ENCODE results near the gene SIL1. TPM values are rescaled to one million over a fixed set of nuclear protein-coding genes. Genes with fewer than 3 reads are reported as not detected.

Gene SIL1
- total RNA-seq, 1 donor from 2014 or later: 31.1 TPM

- intact Hi-C loops (cut with micrococcal nuclease): no loop called here
Observed at GRCh38 chr5:139134906-139135305, 63.3 kb downstream of the SIL1 start.

DNA sequence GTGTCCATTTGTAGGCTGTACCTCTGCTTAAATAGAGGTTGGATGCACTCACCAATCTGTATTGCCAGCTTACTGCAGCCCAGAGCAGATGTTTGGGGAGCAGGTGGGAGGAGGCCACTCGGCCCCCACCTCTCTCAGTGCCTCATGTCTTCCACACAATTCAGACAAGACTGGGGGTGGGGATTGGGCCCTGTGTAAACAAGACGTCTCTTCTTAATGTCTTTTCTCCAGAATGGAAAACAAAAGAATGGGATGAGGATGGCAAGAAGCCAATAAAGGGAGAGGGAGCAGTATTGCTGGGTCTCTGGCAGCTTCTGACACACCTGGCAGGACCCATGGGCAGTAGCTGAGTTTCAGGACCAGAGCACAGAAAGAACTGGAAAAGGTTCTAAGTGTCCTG is 64.9 kb downstream of the SIL1 start:
- H3K27ac Mint-ChIP-seq: no peak overlapping the region
- no peak overlapping the region for H3K4me3 Mint-ChIP-seq
- no peaks in the 10 kb centered on the region for H3K36me3 Mint-ChIP-seq (ENCODE audit: low read depth)
- intact Hi-C loops (cut with micrococcal nuclease): no loop called here
- H3K9me3 Mint-ChIP-seq: no peaks in the 10 kb centered on the region
- no peaks in the 10 kb centered on the region for H3K27me3 Mint-ChIP-seq
- DNase-seq: no peak
- peaks cover 2% of the 10 kb centered on the region for H3K4me1 Mint-ChIP-seq

More at GRCh38 chr5:139134906-139135305, 63.3 kb downstream of the SIL1 start:
- Mint-ChIP-seq H3K36me3 (ENCODE audit: low read depth) (no peaks in the 10 kb centered on the region), H3K27ac (no peak overlapping the region), H3K9me3 (no peaks in the 10 kb centered on the region), H3K4me3 (no peak overlapping the region), H3K27me3 (no peaks in the 10 kb centered on the region), H3K4me1 (peaks cover 5% of the 10 kb centered on the region)
- DNase-seq: no peak

DNA sequence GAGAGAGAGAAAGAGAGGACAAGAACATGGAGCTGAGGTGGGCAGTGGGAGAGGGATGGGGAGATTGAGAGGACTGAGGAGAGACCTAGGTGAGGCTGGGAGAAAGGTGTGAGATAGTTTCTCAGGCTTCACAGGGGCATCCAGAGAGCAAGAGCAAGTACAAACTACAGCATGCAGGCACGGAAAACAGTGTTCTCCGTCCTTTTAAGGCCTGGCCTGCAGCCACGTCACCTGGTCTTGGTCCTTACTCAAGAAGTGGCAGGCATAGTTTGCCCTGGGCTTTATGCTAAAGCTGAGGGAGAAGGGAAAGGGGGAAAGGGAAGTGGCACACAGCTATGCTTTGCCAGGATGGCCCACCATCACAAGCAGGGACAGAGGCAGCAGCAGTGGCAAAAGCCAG is 65.7 kb downstream of the SIL1 start:
- no peak overlapping the region for H3K4me3 Mint-ChIP-seq
- no peaks in the 10 kb centered on the region for H3K4me1 Mint-ChIP-seq
- no peaks in the 10 kb centered on the region for H3K27me3 Mint-ChIP-seq
- H3K9me3 Mint-ChIP-seq: no peaks in the 10 kb centered on the region
- no peak overlapping the region for H3K27ac Mint-ChIP-seq
- no peaks in the 10 kb centered on the region for H3K36me3 Mint-ChIP-seq (ENCODE audit: low read depth)
- intact Hi-C loops (cut with micrococcal nuclease): no loop called here
- DNase-seq: no peak

GRCh38 chr5:139131921-139132432 is 66.2 kb downstream of the SIL1 start:
- DNase-seq: no peak
- Mint-ChIP-seq H3K9me3 (no peaks in the 10 kb centered on the region), H3K4me3 (no peak overlapping the region), H3K36me3 (ENCODE audit: low read depth) (peaks cover under 1% of the 10 kb centered on the region), H3K27ac (no peak overlapping the region), H3K4me1 (no peaks in the 10 kb centered on the region), H3K27me3 (no peaks in the 10 kb centered on the region)
- intact Hi-C loops (cut with micrococcal nuclease): no loop called here

- Mint-ChIP-seq H3K9me3 (no peaks in the 10 kb centered on the region), H3K4me1 (no peaks in the 10 kb centered on the region), H3K4me3 (no peak overlapping the region), H3K36me3 (ENCODE audit: low read depth) (peaks cover 2% of the 10 kb centered on the region), H3K27ac (no peak overlapping the region), H3K27me3 (no peaks in the 10 kb centered on the region)
- intact Hi-C loops (cut with micrococcal nuclease): no loop called here
- no peak for DNase-seq
Observed at GRCh38 chr5:139131465-139131864, 66.7 kb downstream of the SIL1 start.

DNA sequence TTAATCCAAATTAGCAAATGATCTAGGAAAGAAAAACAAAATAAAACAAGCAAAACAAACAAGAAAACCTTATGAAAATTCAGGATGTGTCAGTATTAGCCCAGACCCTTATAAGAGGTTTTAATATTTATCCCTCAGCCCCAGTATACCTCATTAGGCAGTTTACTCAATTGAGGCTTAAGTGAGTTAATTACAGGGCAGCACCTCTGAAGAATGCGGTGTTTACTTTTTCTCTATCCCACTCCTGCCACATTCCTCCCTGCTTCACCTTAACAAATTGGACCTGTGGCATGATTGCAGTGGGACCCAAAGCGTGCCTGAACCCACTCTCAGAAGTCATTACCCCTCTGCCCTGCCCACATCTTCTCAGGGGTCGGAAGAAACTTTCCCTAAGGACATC is 67.1 kb downstream of the SIL1 start:
- H3K9me3 Mint-ChIP-seq: no peaks in the 10 kb centered on the region
- H3K27ac Mint-ChIP-seq: no peak overlapping the region
- no peak for DNase-seq
- intact Hi-C loops (cut with micrococcal nuclease): no loop called here
- H3K36me3 Mint-ChIP-seq (ENCODE audit: low read depth): peaks cover 3% of the 10 kb centered on the region
- no peaks in the 10 kb centered on the region for H3K27me3 Mint-ChIP-seq
- no peak overlapping the region for H3K4me3 Mint-ChIP-seq
- H3K4me1 Mint-ChIP-seq: no peaks in the 10 kb centered on the region

- no peak for DNase-seq
- H3K4me3 Mint-ChIP-seq: no peak overlapping the region
- intact Hi-C loops (cut with micrococcal nuclease): no loop called here
- H3K9me3 Mint-ChIP-seq: no peaks in the 10 kb centered on the region
- no peak overlapping the region for H3K27ac Mint-ChIP-seq
- no peaks in the 10 kb centered on the region for H3K27me3 Mint-ChIP-seq
- no peaks in the 10 kb centered on the region for H3K4me1 Mint-ChIP-seq
- peaks cover 3% of the 10 kb centered on the region for H3K36me3 Mint-ChIP-seq (ENCODE audit: low read depth)
Observed at GRCh38 chr5:139130214-139130613, 68.0 kb downstream of the SIL1 start.

DNA sequence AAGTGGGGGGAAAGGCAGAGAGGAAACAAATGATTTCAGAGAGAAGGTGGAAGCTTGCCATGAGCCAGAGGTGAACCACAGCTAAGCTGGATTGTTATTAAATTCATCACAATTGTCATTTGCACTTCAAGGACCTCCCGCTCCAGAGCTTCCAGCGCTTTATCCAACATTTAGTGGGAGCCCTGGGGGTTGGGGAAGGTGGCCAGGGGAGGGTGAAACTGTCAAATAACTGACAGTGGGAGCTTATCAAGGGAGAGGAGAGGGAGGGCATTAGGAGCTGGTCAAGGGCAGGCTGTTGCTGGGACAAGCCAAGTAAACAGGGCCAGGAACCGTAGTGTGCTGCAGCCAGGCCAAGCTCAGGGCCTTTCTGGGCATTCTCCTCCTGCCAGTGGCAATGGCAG is 71.5 kb downstream of the SIL1 start:
- intact Hi-C loops (cut with micrococcal nuclease): no loop called here
- no peak overlapping the region for H3K4me3 Mint-ChIP-seq
- no peak overlapping the region for H3K27ac Mint-ChIP-seq
- H3K9me3 Mint-ChIP-seq: no peaks in the 10 kb centered on the region
- no peaks in the 10 kb centered on the region for H3K27me3 Mint-ChIP-seq
- H3K4me1 Mint-ChIP-seq: no peaks in the 10 kb centered on the region
- DNase-seq: no peak
- peaks cover 3% of the 10 kb centered on the region for H3K36me3 Mint-ChIP-seq (ENCODE audit: low read depth)

DNA sequence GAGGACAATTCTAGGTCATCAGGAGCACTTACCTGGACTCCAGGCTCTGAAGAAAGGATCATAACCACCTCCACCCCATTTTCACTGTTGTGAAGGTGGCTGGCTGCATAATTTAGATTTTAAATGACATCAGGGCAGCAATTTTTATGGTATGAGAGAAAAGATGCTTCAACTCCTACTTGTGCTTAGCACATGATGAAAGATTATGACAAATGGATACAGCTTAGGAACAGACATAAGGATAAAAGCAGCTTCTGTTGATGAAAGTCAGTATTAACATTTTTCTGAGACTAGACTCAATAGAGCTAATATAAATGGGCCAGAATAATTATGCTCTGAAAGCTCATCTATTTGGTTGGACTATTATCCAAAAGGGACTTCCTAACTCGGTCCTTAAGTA is 72.2 kb downstream of the SIL1 start:
- intact Hi-C loops (cut with micrococcal nuclease): no loop called here
- Mint-ChIP-seq H3K4me3 (no peak overlapping the region), H3K36me3 (ENCODE audit: low read depth) (peaks cover 3% of the 10 kb centered on the region), H3K4me1 (no peaks in the 10 kb centered on the region), H3K27me3 (no peaks in the 10 kb centered on the region), H3K27ac (no peak overlapping the region), H3K9me3 (no peaks in the 10 kb centered on the region)
- DNase-seq: no peak

GRCh38 chr5:139124774-139125520 is 73.2 kb downstream of the SIL1 start:
- Mint-ChIP-seq H3K9me3 (no peaks in the 10 kb centered on the region), H3K27me3 (no peaks in the 10 kb centered on the region), H3K27ac (no peak overlapping the region), H3K36me3 (ENCODE audit: low read depth) (peaks cover 3% of the 10 kb centered on the region), H3K4me1 (no peaks in the 10 kb centered on the region), H3K4me3 (no peak overlapping the region)
- intact Hi-C loops (cut with micrococcal nuclease): no loop called here
- no peak for DNase-seq

GRCh38 chr5:139121120-139121519 is 77.0 kb downstream of the SIL1 start:
- Mint-ChIP-seq H3K4me1 (no peaks in the 10 kb centered on the region), H3K4me3 (no peak overlapping the region), H3K9me3 (no peaks in the 10 kb centered on the region), H3K27me3 (no peaks in the 10 kb centered on the region), H3K27ac (no peak overlapping the region), H3K36me3 (ENCODE audit: low read depth) (no peaks in the 10 kb centered on the region)
- DNase-seq: no peak
- intact Hi-C loops (cut with micrococcal nuclease): no loop called here

DNA sequence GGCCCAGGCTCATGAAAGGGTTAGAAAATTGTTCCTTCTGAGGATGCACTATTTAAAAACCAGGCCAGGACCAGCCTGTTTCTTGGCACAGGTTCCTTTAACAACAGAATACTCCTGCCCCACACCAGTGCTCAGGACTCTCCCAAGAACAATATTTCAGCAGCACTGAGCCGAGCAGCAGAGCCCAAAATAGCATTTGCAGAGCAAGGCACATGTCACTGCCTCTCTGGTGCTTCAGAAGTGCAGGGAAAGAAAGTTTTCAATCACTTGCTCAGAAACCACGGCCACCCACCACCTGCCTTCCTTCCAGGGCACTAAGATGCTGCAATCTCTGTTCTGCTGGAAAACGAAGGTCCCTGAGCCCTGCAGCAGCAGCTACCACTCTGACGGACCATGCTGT is 77.6 kb downstream of the SIL1 start:
- no peaks in the 10 kb centered on the region for H3K4me1 Mint-ChIP-seq
- no peaks in the 10 kb centered on the region for H3K9me3 Mint-ChIP-seq

DNA sequence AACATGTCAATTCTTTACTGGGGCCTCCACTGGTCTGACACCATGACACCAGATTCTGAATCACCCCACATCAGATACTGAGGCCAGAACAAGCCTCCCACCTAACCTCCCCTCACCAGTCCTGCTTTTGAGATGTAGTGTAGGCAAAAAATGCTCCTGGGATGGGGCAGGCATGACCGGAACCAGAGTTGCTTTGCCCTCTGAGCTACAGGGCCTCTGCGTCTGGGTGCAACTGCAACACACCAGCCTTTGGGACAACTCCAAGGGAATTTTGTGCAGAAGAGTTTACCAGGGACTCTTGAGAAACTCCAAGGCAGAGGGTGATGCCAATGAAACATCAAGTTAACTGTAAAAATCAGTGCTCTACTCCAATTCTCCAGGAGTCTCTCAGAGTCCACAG is 79.4 kb downstream of the SIL1 start:
- no peak for DNase-seq
- no peaks in the 10 kb centered on the region for H3K27me3 Mint-ChIP-seq
- H3K9me3 Mint-ChIP-seq: no peaks in the 10 kb centered on the region
- intact Hi-C loops (cut with micrococcal nuclease): no loop called here
- H3K4me3 Mint-ChIP-seq: no peak overlapping the region
- H3K4me1 Mint-ChIP-seq: no peaks in the 10 kb centered on the region
- peaks cover 2% of the 10 kb centered on the region for H3K36me3 Mint-ChIP-seq (ENCODE audit: low read depth)
- no peak overlapping the region for H3K27ac Mint-ChIP-seq

More for the DNA sequence above, 77.6 kb downstream of the SIL1 start:
- intact Hi-C loops (cut with micrococcal nuclease): no loop called here
- no peak overlapping the region for H3K27ac Mint-ChIP-seq
- H3K4me3 Mint-ChIP-seq: no peak overlapping the region
- H3K27me3 Mint-ChIP-seq: no peaks in the 10 kb centered on the region
- no peaks in the 10 kb centered on the region for H3K36me3 Mint-ChIP-seq (ENCODE audit: low read depth)
- DNase-seq: no peak

GRCh38 chr5:139117342-139117884 is 80.8 kb downstream of the SIL1 start:
- H3K27me3 Mint-ChIP-seq: no peaks in the 10 kb centered on the region
- no peak overlapping the region for H3K27ac Mint-ChIP-seq
- intact Hi-C loops (cut with micrococcal nuclease): no loop called here
- no peaks in the 10 kb centered on the region for H3K4me1 Mint-ChIP-seq
- H3K36me3 Mint-ChIP-seq (ENCODE audit: low read depth): peaks cover 5% of the 10 kb centered on the region
- H3K9me3 Mint-ChIP-seq: peaks cover 3% of the 10 kb centered on the region
- H3K4me3 Mint-ChIP-seq: no peak overlapping the region
- DNase-seq: no peak
